CD14-positive monocyte (primary cell): Measurements from ENCODE around the gene PROM2. TPM values are rescaled to one million over a fixed set of nuclear protein-coding genes. Genes with fewer than 3 reads are reported as not detected.

Experiments
- DNase-seq, 3 donors: peaks; one replicate each; pipeline ENCODE4 v3.0.0-alpha.2; 2011 to 2022
- H2AFZ ChIP-seq: 2 replicates; pipeline ENCODE4 v1.6.0; 2012; ENCODE audit warnings: mild to moderate bottlenecking, low read depth, low read length, inconsistent platforms; ENCODE audit not compliant: insufficient read depth, poor library complexity, severe bottlenecking
- H3K27ac ChIP-seq, 2 donors: 1 replicate in 1 of 2; 2 replicates in 1 of 2; pipeline ENCODE4 v1.5.1; 2012 to 2013; ENCODE audit warnings: low read length in 2 of 2, control low read depth in 1 of 2, inconsistent platforms in 1 of 2, low read depth in 1 of 2, mild to moderate bottlenecking in 1 of 2
- H3K27me3 ChIP-seq, 2 donors: one replicate each; pipeline versions ENCODE4 v1.6.0 to v1.6.1; 2011 to 2013; ENCODE audit warnings: low read length in 2 of 2; ENCODE audit not compliant: control insufficient read depth in 2 of 2, insufficient read depth in 2 of 2
- H3K36me3 ChIP-seq, 2 donors: replicated peaks in 1 of 2; 1 replicate in 1 of 2; 2 replicates in 1 of 2; pipeline versions ENCODE4 v1.5.1 to v1.6.1; 2012 to 2013; ENCODE audit warnings: low read length in 2 of 2, control low read depth in 1 of 2, inconsistent platforms in 1 of 2, mild to moderate bottlenecking in 1 of 2; ENCODE audit not compliant: insufficient read depth in 2 of 2, control insufficient read depth in 1 of 2
- H3K4me1 ChIP-seq, 2 donors: 1 replicate in 1 of 2; 2 replicates in 1 of 2; pipeline versions ENCODE4 v1.5.1 to v1.6.1; 2012 to 2013; ENCODE audit warnings: low read length in 2 of 2, control low read depth in 1 of 2, inconsistent platforms in 1 of 2, mild to moderate bottlenecking in 1 of 2, moderate library complexity in 1 of 2; ENCODE audit not compliant: insufficient read depth in 2 of 2, control insufficient read depth in 1 of 2
- H3K4me2 ChIP-seq: replicated peaks from 2 replicates; pipeline ENCODE3; 2012; ENCODE audit warnings: low read length, moderate library complexity, mild to moderate bottlenecking; ENCODE audit not compliant: poor library complexity, severe bottlenecking; ENCODE audit errors: extremely low read depth
- H3K4me3 ChIP-seq, 3 experiments: fragments of 200-600 bp in 1 of 3; sonication (generic) in 1 of 3; replicated peaks in 1 of 3; 1 replicate in 2 of 3; 2 replicates in 1 of 3; pipeline ENCODE4 v1.5.1; 2011 to 2013; ENCODE audit warnings: low read length in 3 of 3, mild to moderate bottlenecking in 3 of 3, control low read depth in 2 of 3, low read depth in 2 of 3, inconsistent platforms in 1 of 3, moderate library complexity in 1 of 3
- H3K79me2 ChIP-seq: 2 replicates; pipeline ENCODE4 v1.6.0; 2012; ENCODE audit warnings: mild to moderate bottlenecking, control low read depth, inconsistent platforms, low read length, moderate library complexity; ENCODE audit not compliant: insufficient read depth
- H3K9ac ChIP-seq: 2 replicates; pipeline ENCODE4 v1.6.0; 2017; ENCODE audit warnings: low read length, mild to moderate bottlenecking; ENCODE audit not compliant: insufficient read depth, poor library complexity, severe bottlenecking
- H3K9me3 ChIP-seq, 2 donors: replicated peaks in 1 of 2; 1 replicate in 1 of 2; 2 replicates in 1 of 2; pipeline versions ENCODE4 v1.5.1 to v1.6.1; 2012 to 2013; ENCODE audit warnings: low read length in 2 of 2, control low read depth in 1 of 2; ENCODE audit not compliant: control insufficient read depth in 1 of 2, insufficient read depth in 1 of 2
- H4K20me1 ChIP-seq: 2 replicates; pipeline ENCODE4 v1.6.0; 2012; ENCODE audit warnings: mild to moderate bottlenecking, low read length, control low read depth, moderate library complexity; ENCODE audit not compliant: insufficient read depth
- H3K27ac Mint-ChIP-seq, 7 donors: one replicate each; pipeline ENCODE4 v1.8.0; 2020; ENCODE audit warnings: mild to moderate bottlenecking in 7 of 7, mixed read lengths in 7 of 7, moderate library complexity in 6 of 7, inconsistent platforms in 2 of 7
- H3K27me3 Mint-ChIP-seq, 3 donors: one replicate each; pipeline ENCODE4 v1.8.0; 2021 to 2022; ENCODE audit warnings: low read depth in 3 of 3, mild to moderate bottlenecking in 3 of 3, mixed read lengths in 3 of 3, moderate library complexity in 3 of 3, inconsistent platforms in 1 of 3
- H3K36me3 Mint-ChIP-seq, 2 donors: one replicate each; pipeline ENCODE4 v1.8.0; 2020; ENCODE audit warnings: mixed read lengths in 2 of 2, inconsistent platforms in 1 of 2, mild to moderate bottlenecking in 1 of 2
- H3K4me1 Mint-ChIP-seq: one replicate; pipeline ENCODE4 v1.8.0; 2020; ENCODE audit warnings: mild to moderate bottlenecking, mixed read lengths
- H3K4me3 Mint-ChIP-seq, 2 donors: one replicate each; pipeline ENCODE4 v1.8.0; 2020; ENCODE audit warnings: mild to moderate bottlenecking in 2 of 2, mixed read lengths in 2 of 2, moderate library complexity in 1 of 2
- H3K9me3 Mint-ChIP-seq, 7 donors: one replicate each; pipeline ENCODE4 v1.8.0; 2020 to 2022; ENCODE audit warnings: mixed read lengths in 7 of 7, mild to moderate bottlenecking in 6 of 7, moderate library complexity in 6 of 7, inconsistent platforms in 2 of 7
- WGBS: methylation state at CpG from one replicate; pipeline ENCODE4 v1.1.5; 2013; ENCODE audit warnings: missing lambda C conversion rate; ENCODE audit not compliant: insufficient coverage; 5-methylcytosine and 5-hydroxymethylcytosine counted together
- intact Hi-C, 2 donors: fragments of 100-400 bp; cut with micrococcal nuclease; formaldehyde crosslinking; loops; one replicate each; pipeline versions ENCODE4 v1.15.0 to v1.15.1; 2023
- polyA plus RNA-seq, 3 donors: library from polyadenylated mRNA; depleted of rRNA in 1 of 3; unstranded in 2 of 3; stranded (reverse) in 1 of 3; fragments of 300-500 nt in 2 of 3; fragments of >200 nt in 1 of 3; fragmentation: Illumina TruSeq in 2 of 3; gene quantifications; 1 replicate in 2 of 3; 2 replicates in 1 of 3; pipeline ENCODE4 v1.2.3, GENCODE V29; 2012 to 2021
- TF ChIP-seq, protein P1 (sequence below): fragments of 200-600 bp; IDR thresholded peaks from one replicate; pipeline ENCODE4 v1.8.0; 2022; ENCODE audit warnings: antibody characterized with exemption, mild to moderate bottlenecking

PROM2 gene
- polyA plus RNA-seq, 3 donors = 0.41 TPM; not detected in 2

DNA sequence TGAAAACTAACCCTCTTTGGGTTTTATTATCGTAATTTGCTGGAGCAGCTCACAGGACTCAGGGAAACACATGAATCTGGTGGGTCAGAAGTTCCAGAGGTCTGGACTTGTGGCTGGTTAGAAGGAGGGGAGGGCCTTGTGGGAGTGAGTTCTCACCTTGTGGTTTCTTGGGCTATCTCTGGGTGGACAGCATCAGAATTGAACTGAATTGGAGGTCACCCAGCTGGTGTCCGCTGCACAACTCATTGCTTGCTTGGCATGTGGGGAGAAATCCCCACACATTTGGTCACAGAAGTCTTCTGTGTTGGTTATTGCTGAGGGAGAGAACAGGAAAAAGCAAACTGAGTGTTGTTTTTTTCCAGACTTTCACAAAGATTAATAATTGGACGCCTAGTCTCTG is 39.4 kb upstream of the PROM2 start:
- H3K4me2 ChIP-seq = no peak overlapping the region
- H3K36me3 ChIP-seq = no peaks in the 10 kb centered on the region
- H3K27ac ChIP-seq = no peak overlapping the region
- H3K27me3 ChIP-seq = no peaks in the 10 kb centered on the region
- intact Hi-C loops = no loop called here
- H3K4me3 Mint-ChIP-seq = no peak overlapping the region
- no peak overlapping the region for H2AFZ ChIP-seq
- TF ChIP-seq, protein P1, sequence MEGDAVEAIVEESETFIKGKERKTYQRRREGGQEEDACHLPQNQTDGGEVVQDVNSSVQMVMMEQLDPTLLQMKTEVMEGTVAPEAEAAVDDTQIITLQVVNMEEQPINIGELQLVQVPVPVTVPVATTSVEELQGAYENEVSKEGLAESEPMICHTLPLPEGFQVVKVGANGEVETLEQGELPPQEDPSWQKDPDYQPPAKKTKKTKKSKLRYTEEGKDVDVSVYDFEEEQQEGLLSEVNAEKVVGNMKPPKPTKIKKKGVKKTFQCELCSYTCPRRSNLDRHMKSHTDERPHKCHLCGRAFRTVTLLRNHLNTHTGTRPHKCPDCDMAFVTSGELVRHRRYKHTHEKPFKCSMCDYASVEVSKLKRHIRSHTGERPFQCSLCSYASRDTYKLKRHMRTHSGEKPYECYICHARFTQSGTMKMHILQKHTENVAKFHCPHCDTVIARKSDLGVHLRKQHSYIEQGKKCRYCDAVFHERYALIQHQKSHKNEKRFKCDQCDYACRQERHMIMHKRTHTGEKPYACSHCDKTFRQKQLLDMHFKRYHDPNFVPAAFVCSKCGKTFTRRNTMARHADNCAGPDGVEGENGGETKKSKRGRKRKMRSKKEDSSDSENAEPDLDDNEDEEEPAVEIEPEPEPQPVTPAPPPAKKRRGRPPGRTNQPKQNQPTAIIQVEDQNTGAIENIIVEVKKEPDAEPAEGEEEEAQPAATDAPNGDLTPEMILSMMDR = no peak
- H3K36me3 Mint-ChIP-seq = no peaks in the 10 kb centered on the region
- WGBS = 89% methylated on average over 2 of the region's 3 CpGs
- no peak overlapping the region for H3K9ac ChIP-seq
- H3K27ac Mint-ChIP-seq = no peak overlapping the region
- DNase-seq = no peak
- H3K4me3 ChIP-seq = no peak overlapping the region
- H3K9me3 ChIP-seq = peaks cover 0 to 3% of the 10 kb centered on the region in 2 donors
- peaks cover 2 to 3% (median 2%) of the 10 kb centered on the region in 3 donors for H3K27me3 Mint-ChIP-seq
- H3K4me1 ChIP-seq = no peaks in the 10 kb centered on the region
- H3K9me3 Mint-ChIP-seq = peaks cover 6 to 29% (median 16%) of the 10 kb centered on the region in 7 donors
- no peaks in the 10 kb centered on the region for H3K79me2 ChIP-seq
- no peaks in the 10 kb centered on the region for H4K20me1 ChIP-seq
- no peaks in the 10 kb centered on the region for H3K4me1 Mint-ChIP-seq

DNA sequence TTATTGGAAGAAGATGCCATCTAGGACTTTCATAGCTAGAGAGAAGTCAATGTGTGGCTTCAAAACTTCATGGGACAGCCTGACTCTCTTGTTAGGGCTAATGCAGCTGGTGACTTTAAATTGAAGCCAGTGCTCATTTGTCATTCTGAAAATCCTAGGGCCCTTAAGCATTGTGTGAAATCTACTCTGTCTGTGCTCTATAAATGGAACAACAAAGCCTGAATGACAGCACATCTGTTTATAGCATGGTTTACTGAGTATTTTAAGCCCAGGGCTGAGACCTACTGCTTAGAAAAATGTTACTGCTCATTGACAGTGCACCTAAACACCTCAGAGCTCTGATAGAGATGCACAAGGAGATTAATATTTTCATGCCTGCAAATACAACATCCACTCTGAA is 36.1 kb upstream of the PROM2 start:
- Mint-ChIP-seq H3K27ac (no peak overlapping the region), H3K36me3 (no peaks in the 10 kb centered on the region), H3K4me3 (no peak overlapping the region), H3K4me1 (no peaks in the 10 kb centered on the region), H3K27me3 (peaks cover 2% of the 10 kb centered on the region in 3 donors), H3K9me3 (peaks cover 22 to 57% (median 39%) of the 10 kb centered on the region in 7 donors)
- no peaks in the 10 kb centered on the region for H3K4me1 ChIP-seq
- no peaks in the 10 kb centered on the region for H4K20me1 ChIP-seq
- intact Hi-C loops = no loop called here
- no peak for DNase-seq
- no peak overlapping the region for H3K9ac ChIP-seq
- H3K4me3 ChIP-seq = no peak overlapping the region
- TF ChIP-seq, protein P1 = no peak
- no peak overlapping the region for H2AFZ ChIP-seq
- H3K27me3 ChIP-seq = no peaks in the 10 kb centered on the region
- no peak overlapping the region for H3K27ac ChIP-seq
- H3K36me3 ChIP-seq = no peaks in the 10 kb centered on the region
- no peak overlapping the region for H3K4me2 ChIP-seq
- no peaks in the 10 kb centered on the region for H3K79me2 ChIP-seq
- H3K9me3 ChIP-seq = peaks cover 15 to 22% of the 10 kb centered on the region in 2 donors
